Stimulated activated effector memory CD8-positive, alpha-beta T cell treated with anti-CD3 and anti-CD28 coated beads, Interleukin-12 subunit alpha, Interleukin-12 subunit beta, amount 100 ng/mL, for 72 hours (primary cell): ENCODE results near the gene CALML5.

ENCODE experiments used
- ATAC-seq: fragments of 150-1000 bp; cut with Tn5 transposase; 2 replicates; pipeline ENCODE4 v1.10.0; 2021
- DNase-seq, 2 donors: peaks; one replicate each; pipeline ENCODE4 v3.0.0; 2021 to 2022; ENCODE audit warnings: low spot score in 2 of 2
- H3K27ac Mint-ChIP-seq: one replicate; pipeline ENCODE4 v1.8.0; 2022; ENCODE audit warnings: mild to moderate bottlenecking, mixed read lengths
- H3K36me3 Mint-ChIP-seq: one replicate; pipeline ENCODE4 v1.8.0; 2022; ENCODE audit warnings: mild to moderate bottlenecking, mixed read lengths
- H3K4me1 Mint-ChIP-seq: one replicate; pipeline ENCODE4 v1.8.0; 2022; ENCODE audit warnings: mixed read lengths
- H3K4me3 Mint-ChIP-seq: one replicate; pipeline ENCODE4 v1.8.0; 2022; ENCODE audit warnings: mild to moderate bottlenecking, mixed read lengths
- H3K9me3 Mint-ChIP-seq: one replicate; pipeline ENCODE4 v1.8.0; 2022; ENCODE audit warnings: mixed read lengths

The CALML5 gene

GRCh38 chr10:5512331-5512730 lies 13.0 kb upstream of the CALML5 start:
- ATAC-seq (no peak), DNase-seq (no peak)
- H3K9me3 Mint-ChIP-seq = no peaks in the 10 kb centered on the region
- no peak overlapping the region for H3K27ac Mint-ChIP-seq
- no peak overlapping the region for H3K4me3 Mint-ChIP-seq
- H3K4me1 Mint-ChIP-seq = no peaks in the 10 kb centered on the region
- H3K36me3 Mint-ChIP-seq = no peaks in the 10 kb centered on the region

- Mint-ChIP-seq H3K4me3 (no peak overlapping the region), H3K27ac (no peak overlapping the region)
These were observed 12.5 kb upstream of the CALML5 start for GRCh38 chr10:5511885-5512280.

GRCh38 chr10:5511231-5511884 lies 12.0 kb upstream of the CALML5 start:
- Mint-ChIP-seq H3K9me3 (no peaks in the 10 kb centered on the region), H3K4me1 (no peaks in the 10 kb centered on the region), H3K36me3 (no peaks in the 10 kb centered on the region), H3K27ac (no peak overlapping the region), H3K4me3 (no peak overlapping the region)
- ATAC-seq (no peak), DNase-seq (no peak)

More at GRCh38 chr10:5511885-5512280, 12.5 kb upstream of the CALML5 start:
- Mint-ChIP-seq H3K4me1 (no peaks in the 10 kb centered on the region), H3K9me3 (no peaks in the 10 kb centered on the region), H3K36me3 (no peaks in the 10 kb centered on the region)
- ATAC-seq (no peak), DNase-seq (no peak)

- no peak for DNase-seq
- Mint-ChIP-seq H3K9me3 (no peaks in the 10 kb centered on the region), H3K4me3 (no peak overlapping the region), H3K36me3 (no peaks in the 10 kb centered on the region), H3K27ac (no peak overlapping the region), H3K4me1 (no peaks in the 10 kb centered on the region)
- no peak for ATAC-seq
These were observed 11.1 kb upstream of the CALML5 start for GRCh38 chr10:5510281-5511072.

- Mint-ChIP-seq H3K4me1 (no peaks in the 10 kb centered on the region), H3K9me3 (no peaks in the 10 kb centered on the region), H3K36me3 (no peaks in the 10 kb centered on the region), H3K4me3 (no peak overlapping the region), H3K27ac (no peak overlapping the region)
- ATAC-seq = no peak
- no peak for DNase-seq
These were observed 10.3 kb upstream of the CALML5 start for GRCh38 chr10:5509691-5510090.

- DNase-seq (no peak), ATAC-seq (no peak)
- Mint-ChIP-seq H3K4me3 (no peak overlapping the region), H3K4me1 (no peaks in the 10 kb centered on the region), H3K9me3 (no peaks in the 10 kb centered on the region), H3K36me3 (no peaks in the 10 kb centered on the region), H3K27ac (no peak overlapping the region)
These were observed 9.9 kb upstream of the CALML5 start for GRCh38 chr10:5509236-5509635.

GRCh38 chr10:5508786-5509185 lies 9.4 kb upstream of the CALML5 start:
- H3K4me3 Mint-ChIP-seq = no peak overlapping the region
- no peak for ATAC-seq
- H3K27ac Mint-ChIP-seq = no peak overlapping the region
- H3K9me3 Mint-ChIP-seq = no peaks in the 10 kb centered on the region
- no peaks in the 10 kb centered on the region for H3K4me1 Mint-ChIP-seq
- no peaks in the 10 kb centered on the region for H3K36me3 Mint-ChIP-seq
- no peak for DNase-seq

- Mint-ChIP-seq H3K4me3 (no peak overlapping the region), H3K36me3 (no peaks in the 10 kb centered on the region), H3K27ac (no peak overlapping the region), H3K9me3 (no peaks in the 10 kb centered on the region), H3K4me1 (peaks cover 1% of the 10 kb centered on the region)
- no peak for DNase-seq
- no peak for ATAC-seq
These were observed 8.8 kb upstream of the CALML5 start for GRCh38 chr10:5508161-5508604.

- H3K36me3 Mint-ChIP-seq = no peaks in the 10 kb centered on the region
- H3K9me3 Mint-ChIP-seq = no peaks in the 10 kb centered on the region
- H3K27ac Mint-ChIP-seq = no peak overlapping the region
- no peak overlapping the region for H3K4me3 Mint-ChIP-seq
- ATAC-seq (no peak), DNase-seq (no peak)
- peaks cover 5% of the 10 kb centered on the region for H3K4me1 Mint-ChIP-seq
These were observed 8.3 kb upstream of the CALML5 start for GRCh38 chr10:5507649-5508131.

GRCh38 chr10:5506751-5507648 lies 7.6 kb upstream of the CALML5 start:
- H3K9me3 Mint-ChIP-seq = no peaks in the 10 kb centered on the region
- H3K4me3 Mint-ChIP-seq = no peak overlapping the region
- DNase-seq = no peak
- ATAC-seq = no peak
- no peak overlapping the region for H3K27ac Mint-ChIP-seq
- H3K36me3 Mint-ChIP-seq = no peaks in the 10 kb centered on the region
- H3K4me1 Mint-ChIP-seq = peaks cover 5% of the 10 kb centered on the region

- Mint-ChIP-seq H3K9me3 (no peaks in the 10 kb centered on the region), H3K4me1 (peaks cover 5% of the 10 kb centered on the region), H3K27ac (no peak overlapping the region), H3K4me3 (no peak overlapping the region), H3K36me3 (no peaks in the 10 kb centered on the region)
- ATAC-seq = no peak
- DNase-seq = no peak
These were observed 6.9 kb upstream of the CALML5 start for GRCh38 chr10:5506246-5506645.

- H3K36me3 Mint-ChIP-seq = no peaks in the 10 kb centered on the region
- no peak for ATAC-seq
- no peak overlapping the region for H3K4me3 Mint-ChIP-seq
- peaks cover 5% of the 10 kb centered on the region for H3K4me1 Mint-ChIP-seq
- no peak overlapping the region for H3K27ac Mint-ChIP-seq
- H3K9me3 Mint-ChIP-seq = no peaks in the 10 kb centered on the region
- no peak for DNase-seq
These were observed 5.0 kb upstream of the CALML5 start for GRCh38 chr10:5504146-5505072.

- Mint-ChIP-seq H3K27ac (no peak overlapping the region), H3K36me3 (no peaks in the 10 kb centered on the region)
- no peak for ATAC-seq
These were observed 4.1 kb upstream of the CALML5 start for GRCh38 chr10:5503477-5503835.

GRCh38 chr10:5502571-5503476 lies 3.5 kb upstream of the CALML5 start:
- no peaks in the 10 kb centered on the region for H3K9me3 Mint-ChIP-seq
- no peak for ATAC-seq
- H3K4me1 Mint-ChIP-seq = peaks cover 5% of the 10 kb centered on the region
- DNase-seq = no peak
- no peak overlapping the region for H3K4me3 Mint-ChIP-seq
- no peaks in the 10 kb centered on the region for H3K36me3 Mint-ChIP-seq
- no peak overlapping the region for H3K27ac Mint-ChIP-seq

More at GRCh38 chr10:5503477-5503835, 4.1 kb upstream of the CALML5 start:
- no peak for DNase-seq
- Mint-ChIP-seq H3K9me3 (no peaks in the 10 kb centered on the region), H3K4me1 (peaks cover 5% of the 10 kb centered on the region), H3K4me3 (no peak overlapping the region)
